CD4-positive, alpha-beta T cell (primary cell): ENCODE measurements around the gene AGBL2. TPM values are rescaled to one million over a fixed set of nuclear protein-coding genes. Genes with fewer than 3 reads are reported as not detected.

Experiments used
- ATAC-seq: fragments of 200-7000 bp; cut with Tn5 transposase; one replicate; pipeline ENCODE4 v1.10.0; 2022; ENCODE audit warnings: mild to moderate bottlenecking; ENCODE audit not compliant: poor library complexity
- CTCF ChIA-PET: fragments of 350-600 bp; sonication (Branson Sonifier 250); formaldehyde crosslinking; loops from one replicate; lab custom pipeline; 2021; ENCODE audit warnings: antibody characterized with exemption, inconsistent platforms; lab: Charles Lee
- POLR2A ChIA-PET: fragments of 350-600 bp; sonication (Branson Sonifier 250); formaldehyde crosslinking; loops from one replicate; lab custom pipeline; 2021; ENCODE audit warnings: antibody characterized with exemption, inconsistent platforms; lab: Charles Lee
- DNase-seq, 14 experiments: peaks; one replicate each; pipeline ENCODE4 v3.0.0-alpha.2; 2013 to 2020; ENCODE audit warnings: mixed read lengths in 2 of 14
- H3K27ac ChIP-seq, 2 donors: one replicate each; pipeline versions ENCODE4 v1.5.1 to v1.7.0; 2013; ENCODE audit warnings: low read length in 2 of 2, low read depth in 1 of 2, mild to moderate bottlenecking in 1 of 2
- H3K27me3 ChIP-seq, 2 experiments: 1 replicate in 1 of 2; 2 replicates in 1 of 2; pipeline versions ENCODE4 v1.6.1 to v1.7.0; 2013; ENCODE audit warnings: low read length in 2 of 2, control low read depth in 1 of 2, mild to moderate bottlenecking in 1 of 2, moderate library complexity in 1 of 2; ENCODE audit not compliant: insufficient read depth in 2 of 2, control insufficient read depth in 1 of 2
- H3K36me3 ChIP-seq: one replicate; pipeline ENCODE4 v1.6.1; 2013; ENCODE audit warnings: low read length, control low read depth; ENCODE audit not compliant: insufficient read depth
- H3K4me1 ChIP-seq: one replicate; pipeline ENCODE4 v1.6.1; 2013; ENCODE audit warnings: low read length, control low read depth; ENCODE audit not compliant: insufficient read depth
- H3K4me3 ChIP-seq: one replicate; pipeline ENCODE4 v1.5.1; 2013; ENCODE audit warnings: mild to moderate bottlenecking, low read length, moderate library complexity
- H3K9me3 ChIP-seq, 2 experiments: 1 replicate in 1 of 2; 2 replicates in 1 of 2; pipeline versions ENCODE4 v1.6.1 to v1.7.0; 2013; ENCODE audit warnings: low read length in 2 of 2, mild to moderate bottlenecking in 2 of 2, control low read depth in 1 of 2, moderate library complexity in 1 of 2; ENCODE audit not compliant: control insufficient read depth in 1 of 2, insufficient read depth in 1 of 2
- H3K27ac Mint-ChIP-seq: one replicate; pipeline ENCODE4 v1.8.0; 2020; ENCODE audit warnings: mixed read lengths
- H3K27me3 Mint-ChIP-seq: one replicate; pipeline ENCODE4 v1.8.0; 2021; ENCODE audit warnings: mixed read lengths
- H3K36me3 Mint-ChIP-seq: one replicate; pipeline ENCODE4 v1.8.0; 2021; ENCODE audit warnings: low read depth, mixed read lengths
- H3K4me1 Mint-ChIP-seq: one replicate; pipeline ENCODE4 v1.8.0; 2021; ENCODE audit warnings: low read depth, mixed read lengths
- H3K4me3 Mint-ChIP-seq: one replicate; pipeline ENCODE4 v1.8.0; 2020; ENCODE audit warnings: mild to moderate bottlenecking, mixed read lengths
- H3K9me3 Mint-ChIP-seq: one replicate; pipeline ENCODE4 v1.8.0; 2020; ENCODE audit warnings: mixed read lengths
- intact Hi-C, 2 experiments: fragments of 100-400 bp; cut with DNase I in 1 of 2; cut with micrococcal nuclease in 1 of 2; formaldehyde crosslinking; loops; one replicate each; pipeline versions ENCODE4 v1.15.1 to v1.9.0; 2023 to 2025; cut with DNase I, micrococcal nuclease
- total RNA-seq, 174 experiments: library from RNA in 2 of 174; stranded (reverse) in 2 of 174; gene quantifications; one replicate each; pipeline ENCODE4 v1.2.3 and lab custom pipeline; 2021 to 2026
- TF ChIP-seq, protein P1 (sequence below): fragments of 200-600 bp; IDR thresholded peaks from one replicate; pipeline ENCODE4 v1.8.0; 2022; ENCODE audit warnings: antibody characterized with exemption, mild to moderate bottlenecking

The AGBL2 gene
- total RNA-seq, 2 experiments from 2014 or later, result 3.6 to 4.4 TPM

DNA sequence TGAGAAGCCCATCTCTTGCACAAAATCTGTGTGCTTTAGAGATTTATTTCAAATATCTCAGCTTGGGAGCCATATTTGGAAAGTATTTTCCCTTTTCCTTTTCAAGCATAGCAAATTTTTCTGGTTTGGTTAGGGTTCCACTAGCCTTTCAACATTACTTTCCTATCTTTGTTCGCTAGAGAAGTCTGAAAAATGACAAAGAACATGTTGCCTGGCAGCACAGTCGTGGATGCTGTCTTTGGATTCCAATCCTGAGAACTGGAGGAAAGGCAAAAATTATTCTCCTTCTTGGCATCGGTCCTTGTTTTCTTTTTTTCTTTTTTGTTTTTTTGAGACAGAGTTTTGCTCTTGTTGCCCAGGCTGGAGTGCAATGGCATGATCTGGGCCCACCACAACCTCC, 65.9 kb downstream of the AGBL2 start:
- no peaks in the 10 kb centered on the region for H3K9me3 Mint-ChIP-seq
- Histone ChIP-seq H3K4me1 (no peaks in the 10 kb centered on the region), H3K4me3 (no peak overlapping the region), H3K36me3 (no peaks in the 10 kb centered on the region), H3K27me3 (no peaks in the 10 kb centered on the region), H3K9me3 (peaks cover 5 to 7% of the 10 kb centered on the region in 2 experiments), H3K27ac (no peak overlapping the region)
- no peaks in the 10 kb centered on the region for H3K27me3 Mint-ChIP-seq
- H3K4me1 Mint-ChIP-seq, result no peaks in the 10 kb centered on the region
- no peaks in the 10 kb centered on the region for H3K36me3 Mint-ChIP-seq
- TF ChIP-seq, protein P1, sequence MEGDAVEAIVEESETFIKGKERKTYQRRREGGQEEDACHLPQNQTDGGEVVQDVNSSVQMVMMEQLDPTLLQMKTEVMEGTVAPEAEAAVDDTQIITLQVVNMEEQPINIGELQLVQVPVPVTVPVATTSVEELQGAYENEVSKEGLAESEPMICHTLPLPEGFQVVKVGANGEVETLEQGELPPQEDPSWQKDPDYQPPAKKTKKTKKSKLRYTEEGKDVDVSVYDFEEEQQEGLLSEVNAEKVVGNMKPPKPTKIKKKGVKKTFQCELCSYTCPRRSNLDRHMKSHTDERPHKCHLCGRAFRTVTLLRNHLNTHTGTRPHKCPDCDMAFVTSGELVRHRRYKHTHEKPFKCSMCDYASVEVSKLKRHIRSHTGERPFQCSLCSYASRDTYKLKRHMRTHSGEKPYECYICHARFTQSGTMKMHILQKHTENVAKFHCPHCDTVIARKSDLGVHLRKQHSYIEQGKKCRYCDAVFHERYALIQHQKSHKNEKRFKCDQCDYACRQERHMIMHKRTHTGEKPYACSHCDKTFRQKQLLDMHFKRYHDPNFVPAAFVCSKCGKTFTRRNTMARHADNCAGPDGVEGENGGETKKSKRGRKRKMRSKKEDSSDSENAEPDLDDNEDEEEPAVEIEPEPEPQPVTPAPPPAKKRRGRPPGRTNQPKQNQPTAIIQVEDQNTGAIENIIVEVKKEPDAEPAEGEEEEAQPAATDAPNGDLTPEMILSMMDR, result no peak
- no peak overlapping the region for H3K4me3 Mint-ChIP-seq
- ChIA-PET POLR2A (no interaction called here), CTCF (no interaction called here)
- DNase-seq (no peak), ATAC-seq (no peak)
- intact Hi-C loops, result no loop called here
- no peak overlapping the region for H3K27ac Mint-ChIP-seq

DNA sequence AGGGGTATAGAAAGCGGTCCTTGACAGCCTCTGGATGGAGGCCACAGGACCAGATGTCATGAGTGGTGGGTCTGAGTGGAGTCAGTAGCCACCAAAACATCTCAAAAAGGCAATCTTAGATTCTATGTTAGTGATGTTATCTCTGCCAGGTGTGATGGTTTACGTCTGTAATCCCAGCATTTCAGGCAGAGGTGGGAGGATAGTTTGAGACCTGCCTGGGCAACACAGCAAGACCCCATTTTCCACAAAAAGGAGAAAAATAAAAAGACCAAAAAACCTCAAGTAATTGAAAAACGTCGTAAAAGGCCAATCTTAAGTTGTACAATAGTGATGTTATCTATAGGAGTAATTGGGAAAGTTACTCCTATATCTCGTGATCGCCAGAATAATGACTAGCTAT, 69.2 kb downstream of the AGBL2 start:
- Mint-ChIP-seq H3K27me3 (no peaks in the 10 kb centered on the region), H3K4me1 (peaks cover 20% of the 10 kb centered on the region), H3K9me3 (no peaks in the 10 kb centered on the region), H3K27ac (no peak overlapping the region), H3K4me3 (no peak overlapping the region), H3K36me3 (peaks cover 4% of the 10 kb centered on the region)
- Histone ChIP-seq H3K4me1 (peaks cover 20% of the 10 kb centered on the region), H3K9me3 (no peaks in the 10 kb centered on the region), H3K36me3 (no peaks in the 10 kb centered on the region), H3K27me3 (no peaks in the 10 kb centered on the region), H3K4me3 (no peak overlapping the region), H3K27ac (no peak overlapping the region)
- POLR2A ChIA-PET, result no interaction called here
- ATAC-seq, result no peak
- intact Hi-C loops, result no loop called here
- CTCF ChIA-PET, result no interaction called here
- no peak for DNase-seq
- TF ChIP-seq, protein P1, result no peak

DNA sequence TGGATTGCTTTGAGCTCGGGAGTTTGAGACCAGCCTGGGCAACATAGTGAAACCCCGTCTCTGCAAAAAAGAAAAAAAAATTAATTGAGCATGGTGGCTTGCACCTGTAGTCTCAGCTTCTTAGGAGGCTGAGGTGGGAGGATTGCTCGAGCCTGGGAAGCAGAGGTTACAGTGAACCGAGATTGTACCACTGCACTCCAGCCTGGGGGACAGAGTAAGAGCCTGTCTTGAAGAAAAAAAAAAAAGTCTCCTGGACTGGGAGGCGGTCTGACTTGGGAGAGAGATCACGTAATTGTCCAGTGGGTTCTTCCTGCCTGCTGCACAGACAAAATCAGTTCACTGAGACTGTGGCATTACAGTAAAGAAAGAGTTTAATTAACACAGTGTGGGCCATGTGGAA, 69.7 kb downstream of the AGBL2 start:
- no peak overlapping the region for H3K27ac ChIP-seq
- POLR2A ChIA-PET, result no interaction called here
- H3K4me3 ChIP-seq, result no peak overlapping the region
- Mint-ChIP-seq H3K9me3 (no peaks in the 10 kb centered on the region), H3K27me3 (no peaks in the 10 kb centered on the region), H3K27ac (no peak overlapping the region), H3K36me3 (peaks cover 4% of the 10 kb centered on the region), H3K4me1 (peaks cover 26% of the 10 kb centered on the region), H3K4me3 (no peak overlapping the region)
- no peaks in the 10 kb centered on the region for H3K36me3 ChIP-seq
- intact Hi-C loops, result loop anchor here in 1 of 2 experiments (2.0 kb wide), 1 partner anchor 69 kb away; the partner anchor contains the start of gene AGBL2
- no peak for DNase-seq
- H3K4me1 ChIP-seq, result peaks cover 25% of the 10 kb centered on the region
- H3K27me3 ChIP-seq, result no peaks in the 10 kb centered on the region
- TF ChIP-seq, protein P1, result no peak
- CTCF ChIA-PET, result no interaction called here
- H3K9me3 ChIP-seq, result no peaks in the 10 kb centered on the region
- ATAC-seq, result no peak
